Stimulated activated naive CD8-positive, alpha-beta T cell treated with anti-CD3 and anti-CD28 coated beads, Interleukin-15, amount 100 ng/mL, for 72 hours (primary cell): ENCODE data around the gene GGTLC2.
"Not testable (repeated sequence)": the region's sequence is repeated elsewhere in the genome, so short reads cannot be mapped to it uniquely, and the experiment has no call there.

Experiments used
- ATAC-seq: fragments of 150-1000 bp; cut with Tn5 transposase; 2 replicates; pipeline ENCODE4 v1.10.0; 2021; ENCODE audit warnings: mild to moderate bottlenecking, moderate library complexity
- DNase-seq, 2 donors: peaks; one replicate each; pipeline ENCODE4 v3.0.0; 2021 to 2022
- H3K27ac Mint-ChIP-seq, 2 donors: one replicate each; pipeline ENCODE4 v1.8.0; 2022; ENCODE audit warnings: mild to moderate bottlenecking in 2 of 2, mixed read lengths in 2 of 2, moderate library complexity in 2 of 2
- H3K27me3 Mint-ChIP-seq: one replicate; pipeline ENCODE4 v1.8.0; 2022; ENCODE audit warnings: mixed read lengths
- H3K4me1 Mint-ChIP-seq: one replicate; pipeline ENCODE4 v1.8.0; 2022; ENCODE audit warnings: mild to moderate bottlenecking, mixed read lengths
- H3K4me3 Mint-ChIP-seq, 2 donors: one replicate each; pipeline ENCODE4 v1.8.0; 2022; ENCODE audit warnings: mild to moderate bottlenecking in 2 of 2, mixed read lengths in 2 of 2, moderate library complexity in 1 of 2
- H3K9me3 Mint-ChIP-seq, 2 donors: one replicate each; pipeline ENCODE4 v1.8.0; 2022; ENCODE audit warnings: mixed read lengths in 2 of 2

GGTLC2 gene

DNA sequence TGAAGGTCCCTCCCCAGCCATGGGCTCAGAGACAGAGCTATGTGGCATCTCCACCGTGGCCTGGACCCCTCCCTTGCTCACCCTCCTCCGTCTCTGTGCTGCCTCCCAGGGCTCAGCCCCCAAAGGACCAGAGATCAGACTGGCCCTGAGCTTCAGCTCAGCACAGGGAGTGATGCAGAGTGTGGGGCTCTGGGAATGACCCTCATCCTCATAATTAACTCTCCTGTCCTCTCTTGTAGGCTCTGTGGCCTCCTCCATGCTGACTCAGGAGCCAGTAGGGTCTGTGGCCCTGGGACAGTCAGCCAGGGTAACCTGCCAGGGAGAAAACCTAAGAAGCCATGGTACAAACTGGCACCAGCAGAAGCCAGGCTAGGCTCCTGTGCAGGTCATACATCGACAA is 28.7 kb downstream of the GGTLC2 start:
- Mint-ChIP-seq H3K4me1 (no peaks in the 10 kb centered on the region), H3K27me3 (no peaks in the 10 kb centered on the region), H3K4me3 (no peak overlapping the region), H3K9me3 (no peaks in the 10 kb centered on the region), H3K27ac (no peak overlapping the region)
- DNase-seq = no peak
- no peak for ATAC-seq

DNA sequence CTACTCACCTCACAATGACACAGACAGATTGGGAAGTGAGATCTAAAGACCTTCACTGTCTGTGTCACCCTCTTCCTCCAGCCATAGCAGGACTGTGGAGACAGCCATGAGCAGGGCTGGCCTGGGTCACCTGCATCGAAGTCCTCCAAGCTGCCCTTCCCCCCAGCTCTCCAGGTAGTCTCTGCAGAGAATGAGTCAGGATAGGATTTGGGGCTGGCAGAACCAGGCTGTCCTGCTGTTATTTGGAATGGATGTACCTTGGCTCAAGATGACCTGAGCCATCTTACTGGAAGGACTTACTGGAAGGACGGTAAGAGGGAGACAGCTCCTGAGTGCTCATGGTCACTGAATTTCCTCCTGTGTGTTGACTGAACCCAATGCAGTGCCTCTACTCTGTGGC is 29.2 kb downstream of the GGTLC2 start:
- H3K9me3 Mint-ChIP-seq = no peaks in the 10 kb centered on the region
- no peak overlapping the region for H3K27ac Mint-ChIP-seq
- no peaks in the 10 kb centered on the region for H3K27me3 Mint-ChIP-seq
- no peaks in the 10 kb centered on the region for H3K4me1 Mint-ChIP-seq
- ATAC-seq (no peak), DNase-seq (no peak)
- no peak overlapping the region for H3K4me3 Mint-ChIP-seq

DNA sequence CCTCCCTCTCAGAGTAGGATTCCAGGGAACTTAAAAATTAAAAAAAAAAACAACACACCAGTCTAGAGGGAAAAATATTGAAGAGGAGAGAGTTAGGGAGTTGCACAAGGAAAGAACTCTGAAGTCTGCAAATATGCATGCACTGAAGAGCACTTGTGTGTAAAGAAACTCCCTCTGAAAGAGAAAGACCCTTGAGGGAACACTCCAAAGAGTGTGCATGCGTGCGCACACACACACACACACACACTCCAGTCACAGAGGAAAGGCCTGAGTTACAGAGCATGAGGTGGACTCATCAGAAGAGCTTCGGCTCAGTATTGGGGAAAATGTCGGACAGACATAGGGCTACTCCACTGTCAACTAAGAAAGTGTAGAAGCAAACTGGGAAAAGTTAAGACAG is 30.1 kb downstream of the GGTLC2 start:
- no peaks in the 10 kb centered on the region for H3K9me3 Mint-ChIP-seq
- no peaks in the 10 kb centered on the region for H3K27me3 Mint-ChIP-seq
- no peaks in the 10 kb centered on the region for H3K4me1 Mint-ChIP-seq
- DNase-seq (no peak), ATAC-seq (no peak)
- H3K4me3 Mint-ChIP-seq = no peak overlapping the region
- H3K27ac Mint-ChIP-seq = peak overlapping the region in 1 of 2 donors; percentile 78

- H3K4me1 Mint-ChIP-seq = no peaks in the 10 kb centered on the region
- H3K27me3 Mint-ChIP-seq = no peaks in the 10 kb centered on the region
- no peak for DNase-seq
- ATAC-seq = no peak
- H3K27ac Mint-ChIP-seq = no peak overlapping the region
- no peaks in the 10 kb centered on the region for H3K9me3 Mint-ChIP-seq
- no peak overlapping the region for H3K4me3 Mint-ChIP-seq
Measured at GRCh38 chr22:22678970-22679369, 34.6 kb downstream of the GGTLC2 start.

GRCh38 chr22:22680396-22680795 is 36.0 kb downstream of the GGTLC2 start:
- DNase-seq = no peak
- ATAC-seq = no peak
- no peaks in the 10 kb centered on the region for H3K9me3 Mint-ChIP-seq
- H3K4me1 Mint-ChIP-seq = no peaks in the 10 kb centered on the region
- H3K27me3 Mint-ChIP-seq = no peaks in the 10 kb centered on the region
- H3K4me3 Mint-ChIP-seq = no peak overlapping the region
- H3K27ac Mint-ChIP-seq = no peak overlapping the region

DNA sequence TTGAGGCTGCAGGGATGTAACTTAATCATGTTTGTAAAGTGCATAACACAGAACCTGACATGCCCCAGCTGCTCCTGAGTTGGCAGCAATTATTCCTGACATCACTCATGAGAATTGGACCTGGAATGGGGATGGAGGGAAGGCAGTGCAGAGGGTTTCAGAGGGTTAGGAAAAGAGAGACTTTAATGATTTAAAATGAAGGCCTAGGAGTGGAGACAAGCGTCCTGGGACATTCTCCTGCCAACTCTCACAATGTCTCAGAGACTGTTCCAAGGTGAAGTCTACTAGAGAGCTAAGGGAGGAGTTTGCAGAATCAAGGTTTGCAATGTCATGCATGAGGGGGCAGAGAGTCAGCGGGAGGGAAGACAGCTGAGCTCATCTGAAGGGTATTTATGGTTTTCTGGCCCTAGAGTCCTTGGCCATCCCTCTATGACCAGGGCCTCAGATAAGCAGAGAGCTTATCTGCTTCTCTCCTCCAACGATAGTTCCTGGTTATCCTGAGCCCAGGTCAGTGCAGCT is 36.9 kb downstream of the GGTLC2 start:
- Mint-ChIP-seq H3K4me3 (no peak overlapping the region), H3K27ac (no peak overlapping the region), H3K9me3 (no peaks in the 10 kb centered on the region), H3K4me1 (no peaks in the 10 kb centered on the region), H3K27me3 (no peaks in the 10 kb centered on the region)
- ATAC-seq (no peak), DNase-seq (no peak)

DNA sequence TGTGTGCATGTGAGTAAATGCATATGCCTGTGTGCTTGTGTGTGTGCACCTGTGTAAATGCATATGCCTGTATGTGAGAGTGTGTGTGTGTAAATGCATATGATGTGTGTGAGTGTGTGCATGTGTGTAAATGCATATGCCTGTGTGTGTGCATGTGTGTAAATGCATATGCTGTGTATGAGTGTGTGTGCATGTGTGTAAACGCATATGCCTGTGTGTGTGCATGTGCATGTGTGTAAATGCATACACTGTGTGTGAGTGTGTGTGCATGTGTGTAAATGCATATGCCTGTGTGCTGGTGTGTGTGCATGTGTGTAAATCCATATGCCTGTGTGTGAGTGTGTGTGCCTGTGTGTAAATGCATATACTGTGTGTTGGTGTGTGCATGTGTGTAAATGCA is 37.8 kb downstream of the GGTLC2 start:
- ATAC-seq = no peak
- Mint-ChIP-seq H3K4me3 (no peak overlapping the region), H3K27me3 (no peaks in the 10 kb centered on the region), H3K27ac (no peak overlapping the region), H3K4me1 (no peaks in the 10 kb centered on the region), H3K9me3 (no peaks in the 10 kb centered on the region)
- DNase-seq = no peak

DNA sequence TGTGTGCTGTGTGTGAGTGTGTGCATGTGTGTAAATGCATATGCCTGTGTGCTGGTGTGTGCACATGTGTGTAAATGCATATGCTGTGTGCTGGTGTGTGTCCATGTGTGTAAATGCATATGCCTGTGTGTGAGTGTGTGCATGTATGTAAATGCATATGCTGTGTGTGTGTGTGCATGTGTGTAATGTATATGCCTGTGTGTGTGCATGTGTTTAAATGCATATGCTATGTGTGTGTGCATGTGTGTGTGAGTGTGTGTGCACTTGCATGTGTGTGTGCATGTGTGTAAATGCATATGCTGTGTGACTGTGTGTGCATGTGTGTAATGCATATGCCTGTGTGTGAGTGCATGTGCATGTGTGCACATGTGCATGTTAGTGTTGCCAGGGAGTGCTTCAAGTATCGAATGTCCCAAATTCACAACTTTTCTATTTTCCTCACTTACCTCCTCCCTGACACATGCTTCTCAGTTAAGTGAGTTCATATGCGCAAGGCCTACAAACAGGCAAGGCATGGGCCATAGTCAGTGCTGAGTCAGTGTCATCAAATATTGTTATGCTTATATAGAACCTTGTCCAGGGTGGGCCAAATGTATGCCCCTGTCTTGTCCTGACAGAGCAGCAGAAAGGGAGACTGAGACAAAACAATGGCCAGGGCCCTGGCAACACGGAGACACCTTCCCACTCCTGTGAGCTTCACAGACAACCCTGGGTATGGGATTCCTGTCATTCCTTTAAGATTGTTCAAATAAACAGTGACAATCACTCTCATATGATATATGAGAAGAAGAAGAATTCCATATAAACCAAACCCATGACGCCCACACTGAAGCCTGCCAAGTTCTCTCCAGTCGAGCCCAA is 38.6 kb downstream of the GGTLC2 start:
- no peaks in the 10 kb centered on the region for H3K4me1 Mint-ChIP-seq
- no peak overlapping the region for H3K4me3 Mint-ChIP-seq
- H3K27me3 Mint-ChIP-seq = no peaks in the 10 kb centered on the region
- no peaks in the 10 kb centered on the region for H3K9me3 Mint-ChIP-seq
- no peak overlapping the region for H3K27ac Mint-ChIP-seq
- DNase-seq = no peak
- no peak for ATAC-seq

DNA sequence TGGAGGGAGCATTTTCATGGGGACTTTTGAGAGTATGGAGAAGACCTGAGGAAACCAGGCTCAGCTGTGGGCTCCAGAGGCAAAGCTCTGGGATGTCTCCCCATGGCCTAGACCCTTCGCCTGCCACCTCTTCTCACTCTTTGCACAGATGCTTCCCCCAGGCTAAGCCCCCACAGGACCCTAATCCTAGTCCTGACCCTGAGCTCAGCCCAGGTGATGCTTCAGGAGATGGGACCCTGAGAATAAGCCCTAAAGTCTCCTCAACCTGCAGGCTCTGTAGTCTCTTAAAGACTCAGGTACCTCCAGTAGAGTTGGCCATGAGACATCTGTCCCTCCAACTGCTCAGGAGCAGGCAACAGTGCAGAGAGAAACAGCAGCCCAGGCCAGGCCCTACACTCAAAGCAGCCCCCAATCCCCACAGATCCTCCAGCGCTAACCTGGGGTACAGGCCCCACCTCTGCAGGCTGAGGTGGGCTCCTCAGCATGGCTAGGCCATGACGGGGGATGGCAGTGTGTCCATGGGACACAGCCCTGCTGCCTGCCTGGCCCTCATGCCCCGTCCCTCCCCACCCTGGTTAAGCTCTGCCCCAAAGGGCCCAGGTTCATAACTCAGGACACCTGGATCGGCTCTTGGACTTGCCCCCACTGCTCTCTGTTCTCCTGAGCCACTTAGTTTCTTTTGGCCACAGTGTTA is 39.4 kb downstream of the GGTLC2 start:
- Mint-ChIP-seq H3K4me3 (no peak overlapping the region), H3K27me3 (no peaks in the 10 kb centered on the region), H3K4me1 (no peaks in the 10 kb centered on the region), H3K27ac (peak overlapping the region in 1 of 2 donors; percentile 51), H3K9me3 (no peaks in the 10 kb centered on the region)
- no peak for ATAC-seq
- no peak for DNase-seq

- Mint-ChIP-seq H3K4me1 (no peaks in the 10 kb centered on the region), H3K27ac (peak overlapping the region in 1 of 2 donors; percentile 37), H3K4me3 (no peak overlapping the region), H3K27me3 (no peaks in the 10 kb centered on the region), H3K9me3 (no peaks in the 10 kb centered on the region)
- ATAC-seq (no peak), DNase-seq (peak in 1 of 2 donors; percentile 14)
Measured at GRCh38 chr22:22684580-22685561, 40.5 kb downstream of the GGTLC2 start.

DNA sequence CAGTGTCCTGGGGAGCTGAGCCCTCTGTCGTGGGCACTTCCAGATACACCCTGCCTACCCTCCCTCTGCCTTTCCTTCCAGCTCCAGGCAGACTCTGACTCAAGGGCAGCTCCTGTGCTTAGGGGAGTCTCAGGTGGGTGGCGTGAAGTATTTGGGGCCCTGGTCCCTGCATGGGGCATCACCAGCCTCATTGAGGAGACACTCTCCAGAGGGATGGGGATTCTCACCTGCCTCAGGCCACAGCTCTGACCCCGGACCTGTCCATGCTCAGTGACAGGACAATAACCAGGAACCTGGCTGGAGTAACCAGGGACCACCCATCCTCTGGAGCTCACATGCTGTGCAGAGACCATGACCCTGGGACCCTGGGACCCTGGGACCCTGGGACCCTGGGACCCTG is 41.2 kb downstream of the GGTLC2 start:
- H3K27ac Mint-ChIP-seq = no peak overlapping the region
- no peaks in the 10 kb centered on the region for H3K4me1 Mint-ChIP-seq
- no peaks in the 10 kb centered on the region for H3K27me3 Mint-ChIP-seq
- no peak overlapping the region for H3K4me3 Mint-ChIP-seq
- ATAC-seq (no peak), DNase-seq (no peak)
- H3K9me3 Mint-ChIP-seq = no peaks in the 10 kb centered on the region

DNA sequence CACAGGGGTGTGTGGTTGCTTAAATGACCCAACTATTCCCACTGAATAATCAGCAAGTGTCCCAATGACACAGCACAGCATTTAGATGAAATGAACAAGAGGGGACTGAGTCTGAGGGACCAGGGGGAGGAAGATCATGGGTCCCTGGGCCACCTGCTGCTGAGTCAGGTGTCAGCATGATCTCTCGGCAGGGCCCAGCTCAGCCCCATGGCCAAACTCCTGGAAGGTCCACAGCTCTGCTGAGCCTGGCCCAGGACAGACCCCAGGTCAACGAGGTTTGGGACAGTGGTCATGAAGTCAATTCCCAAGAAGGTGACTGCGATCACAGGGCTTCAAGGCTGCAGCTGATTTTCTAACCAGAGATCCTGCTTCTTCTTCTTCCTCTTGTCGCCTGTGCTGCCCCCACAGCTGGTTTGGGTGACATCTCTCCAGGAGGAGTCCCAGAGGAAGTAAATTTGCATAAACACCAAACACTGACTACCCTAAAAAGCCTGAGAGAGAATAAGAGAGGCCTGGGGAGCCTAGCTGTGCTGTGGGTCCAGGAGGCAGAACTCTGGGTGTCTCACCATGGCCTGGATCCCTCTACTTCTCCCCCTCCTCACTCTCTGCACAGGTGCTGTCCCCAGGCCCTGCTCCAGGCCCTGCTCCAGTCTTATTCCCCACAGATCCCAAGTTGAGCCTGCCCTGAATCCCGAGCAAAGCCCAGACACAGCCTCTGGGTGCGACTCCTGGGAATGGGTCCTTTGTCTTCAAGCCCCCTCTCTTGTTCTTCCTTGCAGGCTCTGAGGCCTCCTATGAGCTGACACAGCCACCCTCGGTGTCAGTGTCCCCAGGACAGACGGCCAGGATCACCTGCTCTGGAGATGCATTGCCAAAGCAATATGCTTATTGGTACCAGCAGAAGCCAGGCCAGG is 42.0 kb downstream of the GGTLC2 start:
- not testable (repeated sequence) for H3K27ac Mint-ChIP-seq, H3K27me3 Mint-ChIP-seq, H3K9me3 Mint-ChIP-seq, ATAC-seq, DNase-seq, H3K4me3 Mint-ChIP-seq, H3K4me1 Mint-ChIP-seq

- ATAC-seq = peak; percentile 76
Measured at GRCh38 chr22:22687638-22688500, 43.5 kb downstream of the GGTLC2 start.

More at GRCh38 chr22:22687638-22688500, 43.5 kb downstream of the GGTLC2 start:
- peak in 1 of 2 donors; percentile 13 for DNase-seq
- Mint-ChIP-seq H3K9me3 (no peaks in the 10 kb centered on the region), H3K27ac (no peak overlapping the region), H3K4me3 (no peak overlapping the region), H3K27me3 (no peaks in the 10 kb centered on the region), H3K4me1 (no peaks in the 10 kb centered on the region)
